Kidney epithelial cell (primary cell): ENCODE measurements around the gene ITGB4. TPM values are rescaled to one million over a fixed set of nuclear protein-coding genes. Genes with fewer than 3 reads are reported as not detected.
A peak's percentile ranks its signal among the peaks of the same experiment; 100 is the strongest.
"Not testable (repeated sequence)": the region's sequence is repeated elsewhere in the genome, so short reads cannot be mapped to it uniquely, and the experiment has no call there.

Experiments used
- DNase-seq: peaks from one replicate; pipeline ENCODE4 v3.0.0-alpha.2; 2010; ENCODE audit warnings: low read depth
- H3K27me3 ChIP-seq: 2 replicates; pipeline ENCODE4 v1.6.0; 2011; ENCODE audit warnings: low read length; ENCODE audit not compliant: control insufficient read depth, insufficient read depth
- H3K36me3 ChIP-seq: 2 replicates; pipeline ENCODE4 v1.5.1; 2011; ENCODE audit warnings: low read length; ENCODE audit not compliant: control insufficient read depth, insufficient read depth
- H3K4me3 ChIP-seq: 2 replicates; pipeline ENCODE4 v1.5.1; 2011; ENCODE audit warnings: low read depth, mild to moderate bottlenecking, control low read depth, low read length
- total RNA-seq: library from RNA; depleted of rRNA; stranded (reverse); fragments of >200 nt; gene quantifications from 2 replicates; pipeline ENCODE4 v1.2.3, GENCODE V29; 2015
- TF ChIP-seq, protein P1 (sequence below): IDR thresholded peaks from 2 replicates; pipeline ENCODE4 v1.5.1; 2011; ENCODE audit warnings: mild to moderate bottlenecking, moderate library complexity, low read length, control low read depth, inconsistent platforms; ENCODE audit not compliant: insufficient read depth, poor library complexity, severe bottlenecking

The ITGB4 gene
- total RNA-seq, 1 donor from 2014 or later = 17.8 TPM

GRCh38 chr17:75773808-75774470, 52.7 kb downstream of the ITGB4 start:
- Histone ChIP-seq H3K4me3 (no peak overlapping the region), H3K36me3 (peaks cover 4% of the 10 kb centered on the region), H3K27me3 (no peaks in the 10 kb centered on the region)
- no peak for DNase-seq
- TF ChIP-seq, protein P1, sequence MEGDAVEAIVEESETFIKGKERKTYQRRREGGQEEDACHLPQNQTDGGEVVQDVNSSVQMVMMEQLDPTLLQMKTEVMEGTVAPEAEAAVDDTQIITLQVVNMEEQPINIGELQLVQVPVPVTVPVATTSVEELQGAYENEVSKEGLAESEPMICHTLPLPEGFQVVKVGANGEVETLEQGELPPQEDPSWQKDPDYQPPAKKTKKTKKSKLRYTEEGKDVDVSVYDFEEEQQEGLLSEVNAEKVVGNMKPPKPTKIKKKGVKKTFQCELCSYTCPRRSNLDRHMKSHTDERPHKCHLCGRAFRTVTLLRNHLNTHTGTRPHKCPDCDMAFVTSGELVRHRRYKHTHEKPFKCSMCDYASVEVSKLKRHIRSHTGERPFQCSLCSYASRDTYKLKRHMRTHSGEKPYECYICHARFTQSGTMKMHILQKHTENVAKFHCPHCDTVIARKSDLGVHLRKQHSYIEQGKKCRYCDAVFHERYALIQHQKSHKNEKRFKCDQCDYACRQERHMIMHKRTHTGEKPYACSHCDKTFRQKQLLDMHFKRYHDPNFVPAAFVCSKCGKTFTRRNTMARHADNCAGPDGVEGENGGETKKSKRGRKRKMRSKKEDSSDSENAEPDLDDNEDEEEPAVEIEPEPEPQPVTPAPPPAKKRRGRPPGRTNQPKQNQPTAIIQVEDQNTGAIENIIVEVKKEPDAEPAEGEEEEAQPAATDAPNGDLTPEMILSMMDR = peak; percentile 7

DNA sequence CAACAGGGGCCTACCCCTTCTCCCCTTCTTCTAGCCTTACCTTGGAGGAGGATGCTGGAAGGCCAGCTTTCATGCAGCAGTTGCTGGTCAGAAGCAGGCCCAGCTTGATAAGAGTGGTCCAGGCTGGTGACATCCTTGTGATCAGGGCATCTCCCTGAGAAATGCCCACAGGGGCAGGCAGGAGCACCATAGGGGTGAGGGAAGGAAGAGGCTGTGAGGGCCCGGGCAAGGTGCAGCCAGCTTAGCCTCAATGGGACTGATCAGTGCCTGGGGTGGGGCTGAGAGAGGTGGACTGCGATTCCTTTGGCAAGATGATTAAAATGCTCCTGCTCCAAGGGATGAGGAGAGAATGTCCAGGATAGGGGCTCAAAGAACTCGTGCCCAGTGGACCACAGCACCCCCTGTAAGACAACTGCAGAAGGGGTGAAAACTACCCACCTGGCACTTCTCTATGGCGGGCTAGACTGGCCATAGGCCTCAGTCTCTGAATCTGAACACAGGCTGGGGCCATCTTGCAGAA, 53.3 kb downstream of the ITGB4 start:
- Histone ChIP-seq H3K4me3 (no peak overlapping the region), H3K27me3 (no peaks in the 10 kb centered on the region), H3K36me3 (peaks cover 4% of the 10 kb centered on the region)
- TF ChIP-seq, protein P1 = no peak
- DNase-seq = no peak

DNA sequence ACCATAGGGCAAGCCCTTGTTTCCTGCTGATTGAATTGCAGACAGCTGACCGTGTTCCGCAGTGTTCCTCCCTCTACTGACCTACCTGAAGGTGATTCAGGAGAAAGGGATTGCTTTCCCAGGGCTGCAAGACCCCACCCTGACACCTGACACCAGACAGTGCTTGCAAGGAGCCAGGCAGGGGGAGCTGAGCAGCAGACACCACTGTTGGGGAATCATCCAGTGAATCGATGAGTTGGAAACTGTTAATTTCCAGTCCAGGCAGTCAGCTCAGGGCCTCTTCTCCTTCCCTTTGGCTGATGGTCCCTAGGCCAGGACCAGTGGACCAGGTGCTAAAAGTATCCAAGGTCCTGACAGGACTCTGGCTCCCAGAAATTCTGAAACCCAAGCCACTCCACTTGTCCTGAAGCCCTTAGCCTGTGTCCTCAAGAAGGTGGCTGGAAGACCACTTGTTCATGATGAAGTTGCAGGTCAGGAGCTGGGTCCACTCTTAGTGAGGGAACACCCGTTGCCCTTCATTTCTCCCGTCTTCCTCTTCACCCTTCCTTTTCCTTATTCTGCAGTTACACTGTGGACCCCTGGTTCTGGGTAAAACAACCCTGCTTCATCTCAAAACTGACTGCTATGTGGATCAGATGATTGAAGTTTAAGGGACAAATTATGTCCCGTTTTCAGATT, 53.9 kb downstream of the ITGB4 start:
- Histone ChIP-seq H3K36me3 (peaks cover 4% of the 10 kb centered on the region), H3K4me3 (no peak overlapping the region), H3K27me3 (no peaks in the 10 kb centered on the region)
- no peak for DNase-seq
- TF ChIP-seq, protein P1 = no peak

DNA sequence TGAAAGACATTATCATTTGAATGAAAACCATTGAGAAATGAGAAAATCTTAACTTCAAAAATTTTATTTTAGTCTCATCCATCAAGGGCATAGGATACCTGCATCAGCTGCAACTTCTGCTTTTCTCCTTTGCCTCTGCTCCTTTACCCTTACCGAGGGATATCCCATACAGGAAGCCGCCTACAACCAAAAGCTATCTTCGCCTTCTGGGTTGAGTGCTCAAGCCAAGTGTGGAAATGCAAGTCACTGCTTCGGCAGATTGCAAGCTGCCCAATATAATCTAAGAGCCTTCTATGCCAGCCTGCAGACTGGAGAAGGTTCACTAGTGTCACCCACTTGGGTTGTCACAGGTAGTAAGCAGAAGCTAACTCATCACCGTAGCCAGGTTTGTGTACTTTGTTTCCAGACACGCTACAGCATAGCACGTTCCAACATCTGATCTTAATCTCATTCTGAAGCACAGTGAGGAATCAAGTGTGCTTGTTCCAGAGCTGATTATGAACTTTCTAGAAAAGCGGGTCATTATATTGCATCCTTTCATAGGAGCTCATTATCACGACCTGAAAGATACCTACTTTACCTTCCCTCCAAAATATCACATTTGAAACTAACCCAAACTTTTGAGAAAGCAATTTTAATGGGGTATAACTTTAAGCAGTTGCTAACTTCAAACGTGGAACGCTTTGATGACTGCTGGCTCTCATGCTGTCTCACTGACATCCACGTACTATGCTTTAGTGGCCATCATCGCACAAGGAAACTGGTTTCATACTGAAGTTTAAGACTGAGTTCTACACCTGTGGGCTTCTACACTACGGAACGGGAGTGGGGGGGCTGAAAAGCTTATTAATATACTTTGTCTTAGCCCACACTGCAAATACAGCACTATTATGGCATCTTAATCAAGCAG, 55.4 kb downstream of the ITGB4 start:
- TF ChIP-seq, protein P1 = no peak
- no peak for DNase-seq
- H3K4me3 ChIP-seq = no peak overlapping the region

DNA sequence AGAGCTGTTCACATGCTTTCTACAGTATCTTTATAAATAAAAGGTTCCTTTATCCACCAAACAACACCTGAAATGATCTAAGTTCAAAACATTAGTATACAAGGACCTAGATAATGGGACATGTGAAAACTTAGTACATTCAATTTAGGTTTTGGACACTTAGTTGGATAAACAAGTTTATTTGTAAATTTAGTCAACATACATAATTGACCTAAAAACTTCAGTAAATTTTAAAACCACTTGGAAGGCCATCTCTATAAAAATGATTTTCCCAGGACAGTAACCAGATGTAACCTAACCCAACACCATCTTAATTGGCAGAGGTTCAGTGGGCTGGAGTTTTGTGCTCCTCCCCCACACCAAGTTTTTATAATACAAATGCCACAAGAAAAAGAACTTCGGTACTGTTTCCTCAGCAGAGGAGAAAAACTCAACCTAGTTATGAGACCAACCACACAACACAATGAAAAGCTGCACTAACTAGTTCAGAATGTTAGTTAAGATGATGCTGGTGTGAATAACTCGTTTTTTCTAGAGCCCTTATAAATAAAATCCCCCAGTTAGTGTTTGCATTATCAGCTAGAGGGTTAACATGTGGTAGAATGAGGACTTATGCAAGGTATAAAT, 56.1 kb downstream of the ITGB4 start:
- H3K4me3 ChIP-seq = peak overlapping the region; percentile 91
- H3K36me3 ChIP-seq = peaks cover 4% of the 10 kb centered on the region
- H3K27me3 ChIP-seq = no peaks in the 10 kb centered on the region
- no peak for DNase-seq
- TF ChIP-seq, protein P1 = no peak

More for the DNA sequence above, 55.4 kb downstream of the ITGB4 start:
- peaks cover 4% of the 10 kb centered on the region for H3K36me3 ChIP-seq
- no peaks in the 10 kb centered on the region for H3K27me3 ChIP-seq

DNA sequence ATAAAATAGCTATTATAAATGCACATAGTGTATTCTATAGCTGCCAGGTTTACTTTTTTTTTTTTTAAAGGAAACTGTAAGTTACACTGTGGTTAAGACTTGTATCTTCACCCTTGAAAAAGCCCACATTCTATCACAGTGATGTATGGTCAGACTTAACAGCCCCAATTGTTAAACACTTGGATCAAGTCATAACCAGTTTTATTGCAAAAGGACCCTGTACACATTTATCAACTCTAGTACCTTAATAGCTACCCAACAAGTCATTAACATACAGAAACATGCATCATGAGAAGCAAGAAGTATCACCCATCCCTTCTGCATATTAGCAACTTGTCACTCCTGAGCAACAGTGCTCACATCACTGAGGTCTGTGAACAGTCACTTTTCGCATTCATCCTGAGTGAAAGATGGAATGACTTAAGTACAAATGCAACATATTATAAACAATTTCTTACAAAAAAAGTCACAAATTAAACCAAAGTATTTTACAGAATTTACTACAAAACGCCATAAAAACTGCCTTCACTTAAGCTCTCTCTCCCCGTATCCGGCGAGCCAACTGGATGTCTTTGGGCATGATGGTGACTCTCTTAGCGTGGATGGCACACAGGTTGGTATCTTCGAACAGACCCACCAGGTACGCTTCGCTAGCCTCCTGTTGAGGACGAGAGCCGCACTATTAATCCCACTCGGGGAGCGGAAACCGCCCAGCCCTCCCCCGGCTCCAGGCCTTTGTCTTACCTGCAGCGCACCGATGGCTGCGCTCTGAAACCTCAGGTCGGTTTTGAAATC, 57.0 kb downstream of the ITGB4 start:
- not testable (repeated sequence) for H3K36me3 ChIP-seq, DNase-seq, H3K27me3 ChIP-seq
- H3K4me3 ChIP-seq = peak overlapping the region; percentile 91
